NB4 (cell line): Measurements from ENCODE around the gene ACSM6.

ENCODE experiments used
- MAX ChIP-seq: IDR thresholded peaks from 2 replicates; pipeline ENCODE4 v1.6.1; 2011; ENCODE audit warnings: low read depth, low read length
- MYC ChIP-seq: IDR thresholded peaks from 2 replicates; pipeline ENCODE4 v1.6.1; 2011; ENCODE audit warnings: low read depth, low read length
- POLR2A ChIP-seq: IDR thresholded peaks from 2 replicates; pipeline ENCODE4 v1.6.1; 2011; ENCODE audit warnings: mild to moderate bottlenecking; ENCODE audit not compliant: insufficient read length; ENCODE audit errors: extremely low read depth
- TF ChIP-seq, protein P1 (sequence below): IDR thresholded peaks from one replicate; pipeline ENCODE4 v1.5.1; 2012; ENCODE audit warnings: low read depth, low read length

GRCh38 chr10:95249467-95249866 lies 55.4 kb downstream of the ACSM6 start:
- TF ChIP-seq, protein P1, sequence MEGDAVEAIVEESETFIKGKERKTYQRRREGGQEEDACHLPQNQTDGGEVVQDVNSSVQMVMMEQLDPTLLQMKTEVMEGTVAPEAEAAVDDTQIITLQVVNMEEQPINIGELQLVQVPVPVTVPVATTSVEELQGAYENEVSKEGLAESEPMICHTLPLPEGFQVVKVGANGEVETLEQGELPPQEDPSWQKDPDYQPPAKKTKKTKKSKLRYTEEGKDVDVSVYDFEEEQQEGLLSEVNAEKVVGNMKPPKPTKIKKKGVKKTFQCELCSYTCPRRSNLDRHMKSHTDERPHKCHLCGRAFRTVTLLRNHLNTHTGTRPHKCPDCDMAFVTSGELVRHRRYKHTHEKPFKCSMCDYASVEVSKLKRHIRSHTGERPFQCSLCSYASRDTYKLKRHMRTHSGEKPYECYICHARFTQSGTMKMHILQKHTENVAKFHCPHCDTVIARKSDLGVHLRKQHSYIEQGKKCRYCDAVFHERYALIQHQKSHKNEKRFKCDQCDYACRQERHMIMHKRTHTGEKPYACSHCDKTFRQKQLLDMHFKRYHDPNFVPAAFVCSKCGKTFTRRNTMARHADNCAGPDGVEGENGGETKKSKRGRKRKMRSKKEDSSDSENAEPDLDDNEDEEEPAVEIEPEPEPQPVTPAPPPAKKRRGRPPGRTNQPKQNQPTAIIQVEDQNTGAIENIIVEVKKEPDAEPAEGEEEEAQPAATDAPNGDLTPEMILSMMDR = no peak
- TF ChIP-seq MAX (no peak), POLR2A (no peak), MYC (no peak)
